RWPE1 (cell line): ENCODE results near the gene ACSL5.

Experiments used
- CTCF ChIA-PET: fragments of 350-600 bp; sonication (Branson Sonifier 250); formaldehyde crosslinking; extraction: SDS; loops from one replicate; lab custom pipeline; 2021; lab: Yijun Ruan, JAX
- POLR2A ChIA-PET: fragments of 400-600 bp; formaldehyde crosslinking; extraction: SDS; loops from one replicate; lab custom pipeline; 2020; ENCODE audit warnings: antibody characterized with exemption; ENCODE audit not compliant: low non-redundant PET; lab: Yijun Ruan, JAX
- DNase-seq: peaks from one replicate; pipeline ENCODE4 v3.0.0; 2012; ENCODE audit warnings: low spot score
- H3K27ac ChIP-seq: fragments of 450-650 bp; 2 replicates; pipeline ENCODE4 v1.5.1; 2017
- CTCF ChIP-seq: fragments of 450-650 bp; conservative IDR thresholded peaks from 2 replicates; pipeline ENCODE4 v1.5.1; 2017; ENCODE audit warnings: low read depth, mild to moderate bottlenecking

Gene ACSL5

GRCh38 chr10:112333452-112333851 lies 40.5 kb upstream of the ACSL5 start:
- DNase-seq, result no peak
- ChIA-PET POLR2A (no interaction called here), CTCF (interaction anchor here (1.0 kb wide), 1 partner anchor 11 kb away, joined by 4 read pairs; no protein-coding TSS in a partner anchor)
- TF ChIP-seq CTCF, result no peak
- H3K27ac ChIP-seq, result no peak overlapping the region

GRCh38 chr10:112335111-112335867 lies 38.6 kb upstream of the ACSL5 start:
- DNase-seq, result no peak
- POLR2A ChIA-PET, result no interaction called here

DNA sequence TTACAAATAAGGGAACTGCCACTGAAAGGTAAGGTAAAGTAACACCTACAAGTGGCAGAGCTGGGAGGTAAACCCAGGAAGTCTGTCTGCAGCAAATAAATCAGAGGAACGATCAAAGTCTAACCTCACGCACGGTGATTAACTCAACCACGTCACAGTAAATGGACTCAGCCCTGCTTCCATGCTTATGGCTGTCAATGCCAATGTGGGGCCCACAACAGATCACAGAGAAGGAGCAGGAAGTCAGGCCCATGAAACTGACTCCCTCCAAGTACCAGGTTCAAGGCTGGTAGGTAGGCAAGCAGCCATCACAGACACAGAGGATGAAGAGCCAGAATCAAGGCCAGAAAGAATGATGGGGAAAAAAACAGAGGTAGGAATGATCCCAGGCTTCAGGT lies 38.0 kb upstream of the ACSL5 start:
- no peak overlapping the region for H3K27ac ChIP-seq
- no peak for DNase-seq
- ChIA-PET CTCF (no interaction called here), POLR2A (no interaction called here)
- no peak for TF ChIP-seq CTCF

More at GRCh38 chr10:112335111-112335867, 38.6 kb upstream of the ACSL5 start:
- TF ChIP-seq CTCF, result no peak
- CTCF ChIA-PET, result interaction anchor here (0.5 to 0.7 kb wide), 4 partner anchors 64 to 1852 kb away, joined by 3 to 4 read pairs (median 3); no protein-coding TSS in a partner anchor
- H3K27ac ChIP-seq, result no peak overlapping the region

GRCh38 chr10:112336556-112337201 lies 37.2 kb upstream of the ACSL5 start:
- TF ChIP-seq CTCF, result no peak
- ChIA-PET POLR2A (no interaction called here), CTCF (interaction anchor here (1.3 kb wide), 1 partner anchor 15 kb away, joined by 4 read pairs; no protein-coding TSS in a partner anchor)
- no peak overlapping the region for H3K27ac ChIP-seq
- DNase-seq, result no peak

- no peak overlapping the region for H3K27ac ChIP-seq
- ChIA-PET CTCF (no interaction called here), POLR2A (no interaction called here)
- no peak for DNase-seq
- TF ChIP-seq CTCF, result no peak
Measured at GRCh38 chr10:112338957-112339356, 35.0 kb upstream of the ACSL5 start.

- TF ChIP-seq CTCF, result no peak
- H3K27ac ChIP-seq, result no peak overlapping the region
- no peak for DNase-seq
- POLR2A ChIA-PET, result no interaction called here
- CTCF ChIA-PET, result interaction anchor here (0.5 kb wide), 1 partner anchor 72 kb away, joined by 3 read pairs; no protein-coding TSS in a partner anchor
Measured at GRCh38 chr10:112340601-112341000, 33.3 kb upstream of the ACSL5 start.
